Measurements from ENCODE around the gene KIR3DL1.
"Not testable (repeated sequence)": the region's sequence is repeated elsewhere in the genome, so short reads cannot be mapped to it uniquely, and the experiment has no call there.

KIR3DL1 gene

GRCh38 chr19:54817670-54818536, 1.6 kb downstream of the KIR3DL1 start:
- DNase-seq, result no peak

- DNase-seq, result not testable (repeated sequence)
Observed at GRCh38 chr19:54824416-54824815, 8.1 kb downstream of the KIR3DL1 start.

GRCh38 chr19:54825326-54825725, 9.1 kb downstream of the KIR3DL1 start:
- not testable (repeated sequence) for DNase-seq

GRCh38 chr19:54828064-54828463, 11.8 kb downstream of the KIR3DL1 start:
- not testable (repeated sequence) for DNase-seq

- DNase-seq, result not testable (repeated sequence)
Observed at GRCh38 chr19:54832496-54832895, 16.2 kb downstream of the KIR3DL1 start, which contains the start of gene KIR2DS4. KIR2DS4 (plus strand) TSS chr19:54832676.

GRCh38 chr19:54835126-54835525, 18.9 kb downstream of the KIR3DL1 start:
- not testable (repeated sequence) for DNase-seq

- not testable (repeated sequence) for DNase-seq
Observed at GRCh38 chr19:54837522-54837921, 21.3 kb downstream of the KIR3DL1 start.

GRCh38 chr19:54843171-54843570, 26.9 kb downstream of the KIR3DL1 start:
- DNase-seq, result not testable (repeated sequence)

GRCh38 chr19:54850061-54850640, 33.9 kb downstream of the KIR3DL1 start, which contains the start of gene KIR3DL2:
KIR3DL2 (plus strand) TSS chr19:54850443; CDS start chr19:54850476, 33 bp downstream.
- DNase-seq, result not testable (repeated sequence)

GRCh38 chr19:54850930-54851329, 34.7 kb downstream of the KIR3DL1 start:
- no peak for DNase-seq

- DNase-seq, result no peak
Observed at GRCh38 chr19:54851353-54851752, 35.1 kb downstream of the KIR3DL1 start.

- DNase-seq, result not testable (repeated sequence)
Observed at GRCh38 chr19:54855241-54855640, 39.0 kb downstream of the KIR3DL1 start.

- DNase-seq, result not testable (repeated sequence)
Observed at GRCh38 chr19:54858476-54858875, 42.2 kb downstream of the KIR3DL1 start.

GRCh38 chr19:54859421-54859820, 43.2 kb downstream of the KIR3DL1 start:
- DNase-seq, result not testable (repeated sequence)

GRCh38 chr19:54863459-54863858, 47.2 kb downstream of the KIR3DL1 start:
- not testable (repeated sequence) for DNase-seq

- DNase-seq, result no peak
Observed at GRCh38 chr19:54871696-54872095, 55.4 kb downstream of the KIR3DL1 start.

GRCh38 chr19:54873990-54874389, 57.7 kb downstream of the KIR3DL1 start, which contains the start of gene FCAR:
FCAR (plus strand) TSS chr19:54874235; CDS start chr19:54874290, 55 bp downstream.
- DNase-seq, result no peak

- DNase-seq, result no peak
Observed at GRCh38 chr19:54875506-54875905, 59.2 kb downstream of the KIR3DL1 start.

GRCh38 chr19:54877471-54877870, 61.2 kb downstream of the KIR3DL1 start:
- no peak for DNase-seq

All from activated CD4-positive, alpha-beta T cell treated with anti-CD3 and anti-CD28 coated beads, Interleukin-2, amount 50 U/mL, for 16 hours (primary cell).